Activated naive CD4-positive, alpha-beta T cell treated with Interleukin-2 at 50 U/mL for 16 hours (primary cell): ENCODE measurements around the gene ZNF750.

Experiments used
- DNase-seq: peaks from one replicate; pipeline ENCODE4 v3.0.0-alpha.2; 2020

ZNF750 gene

GRCh38 chr17:82810644-82811430 is 29.0 kb downstream of the ZNF750 start:
- DNase-seq = no peak

DNA sequence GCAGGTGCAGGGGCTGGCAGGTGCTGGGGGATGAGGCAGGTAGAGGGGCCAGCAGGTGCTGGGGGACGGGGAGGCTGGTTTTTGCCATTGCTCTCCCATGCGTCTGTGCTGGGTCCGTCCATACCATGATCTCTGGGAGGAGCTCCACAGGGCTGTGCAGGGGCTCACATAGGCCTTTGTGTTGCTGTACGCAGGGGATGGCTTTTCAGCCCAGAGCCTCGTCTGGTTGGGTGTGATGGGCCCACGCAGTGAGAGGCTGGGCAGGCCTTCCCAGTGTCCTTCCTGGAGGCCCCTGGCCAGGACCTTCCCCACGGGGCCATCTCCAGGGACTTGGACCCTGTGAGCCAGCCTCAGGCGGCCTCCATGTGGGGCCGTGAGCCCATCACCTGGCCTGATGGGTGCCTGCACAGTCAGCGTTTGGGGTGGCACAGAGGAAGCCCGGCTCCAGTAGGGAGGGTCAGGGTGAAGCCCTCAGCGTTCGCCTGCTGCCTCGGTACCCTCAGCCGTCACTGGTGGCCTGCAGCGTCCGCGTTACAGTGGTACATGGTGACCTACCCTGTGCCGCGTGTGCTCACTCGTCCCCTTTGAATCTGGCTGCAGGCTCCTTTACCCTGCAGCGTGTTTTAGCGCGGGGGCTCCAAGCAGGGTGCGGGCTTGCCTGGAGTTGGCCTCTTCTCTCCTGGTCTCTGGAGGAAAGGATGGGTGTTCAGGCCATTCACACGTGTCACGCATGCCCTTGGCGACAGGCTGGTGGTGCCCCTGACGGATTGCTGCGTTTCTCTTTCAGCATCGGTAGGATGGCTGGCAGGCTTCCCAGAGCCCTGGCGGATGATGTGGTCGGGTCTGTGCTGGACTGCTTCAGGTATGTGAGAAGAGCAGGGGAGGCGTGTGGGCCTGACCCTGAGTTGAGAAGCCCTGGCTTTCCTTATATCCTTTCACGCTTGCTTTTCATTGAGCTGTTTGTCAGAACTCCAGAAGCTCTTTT is 30.6 kb downstream of the ZNF750 start:
- DNase-seq = no peak

GRCh38 chr17:82808006-82808405 is 31.8 kb downstream of the ZNF750 start:
- no peak for DNase-seq

GRCh38 chr17:82807562-82807961 is 32.3 kb downstream of the ZNF750 start:
- DNase-seq = no peak

- no peak for DNase-seq
Measured at GRCh38 chr17:82807101-82807500, 32.7 kb downstream of the ZNF750 start.

DNA sequence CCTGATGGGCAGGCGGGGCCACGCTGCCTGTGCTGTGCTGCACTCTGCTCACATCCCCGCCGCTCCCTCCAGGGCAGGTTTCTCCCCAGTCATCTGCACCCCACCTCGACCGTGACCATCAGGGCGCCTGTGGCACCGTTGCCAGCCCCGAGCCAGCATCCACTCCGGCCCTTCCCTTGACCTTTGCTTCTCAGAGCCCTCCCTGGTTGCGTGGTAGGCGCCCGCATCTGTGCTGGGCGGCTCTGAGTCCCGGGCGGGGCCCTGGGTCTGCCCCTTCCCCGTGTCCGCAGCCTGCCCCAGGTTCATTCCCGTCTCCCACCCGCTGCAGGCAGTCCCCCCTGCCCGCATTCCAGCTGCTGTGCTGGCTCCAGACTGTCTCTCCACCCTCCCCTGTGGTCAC is 33.2 kb downstream of the ZNF750 start:
- no peak for DNase-seq

GRCh38 chr17:82805823-82806222 is 34.0 kb downstream of the ZNF750 start:
- DNase-seq = no peak

DNA sequence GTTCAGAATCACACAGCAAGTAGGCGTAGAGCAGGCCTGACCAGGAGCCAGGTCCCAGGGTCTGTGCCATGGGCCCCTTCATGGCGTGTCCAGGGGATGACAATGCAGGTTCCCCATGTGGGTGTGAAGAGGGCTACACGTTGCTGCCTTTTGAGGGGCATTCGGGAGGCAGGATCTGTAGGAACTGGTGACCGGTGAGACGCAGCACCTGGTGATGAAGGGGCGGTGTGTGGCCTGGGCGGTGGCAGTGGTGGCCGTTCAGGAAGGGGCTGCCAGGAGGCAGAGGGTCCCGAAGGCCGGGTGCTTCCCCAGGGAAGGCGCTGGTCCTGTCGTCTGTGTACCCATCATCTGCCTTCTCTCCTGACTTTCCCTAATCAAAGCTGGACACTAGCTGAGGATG is 34.6 kb downstream of the ZNF750 start:
- DNase-seq = no peak

DNA sequence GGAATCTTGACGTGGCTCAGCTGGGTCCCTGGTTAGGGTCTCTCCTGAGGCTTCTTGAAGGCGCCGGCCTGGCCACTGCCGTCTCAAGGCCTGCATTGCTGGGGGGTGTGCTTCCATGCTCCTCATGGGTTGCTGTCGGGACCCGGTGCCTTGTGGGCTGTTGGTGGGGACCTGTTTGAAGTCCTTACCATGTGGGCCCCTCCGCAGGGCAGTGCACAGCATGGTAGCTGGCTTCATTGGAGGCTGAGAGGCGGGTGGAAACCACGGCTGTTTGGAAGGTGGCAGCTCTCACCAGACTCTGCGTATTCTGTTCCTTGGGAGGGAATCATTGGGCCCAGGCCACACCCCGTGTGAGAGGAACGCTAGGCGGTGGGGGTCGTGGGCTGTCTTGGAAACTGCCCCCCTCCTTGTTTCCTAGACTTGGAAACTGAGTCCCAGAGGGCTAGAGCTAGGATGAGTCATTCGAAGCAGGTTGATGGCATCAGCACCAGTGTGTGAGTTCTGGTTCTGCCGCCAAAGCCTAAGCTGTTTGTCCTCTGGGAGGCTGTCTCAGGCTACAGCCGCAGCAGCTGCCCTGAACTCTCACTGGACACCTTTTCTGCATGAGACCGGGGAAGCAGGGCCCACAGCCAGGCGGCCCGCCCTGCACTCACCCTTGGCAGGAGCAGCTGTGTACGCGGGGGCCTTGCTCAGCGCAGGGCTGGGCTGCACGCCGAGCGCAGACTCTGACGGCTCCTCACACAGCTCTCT is 35.2 kb downstream of the ZNF750 start:
- DNase-seq = no peak

DNA sequence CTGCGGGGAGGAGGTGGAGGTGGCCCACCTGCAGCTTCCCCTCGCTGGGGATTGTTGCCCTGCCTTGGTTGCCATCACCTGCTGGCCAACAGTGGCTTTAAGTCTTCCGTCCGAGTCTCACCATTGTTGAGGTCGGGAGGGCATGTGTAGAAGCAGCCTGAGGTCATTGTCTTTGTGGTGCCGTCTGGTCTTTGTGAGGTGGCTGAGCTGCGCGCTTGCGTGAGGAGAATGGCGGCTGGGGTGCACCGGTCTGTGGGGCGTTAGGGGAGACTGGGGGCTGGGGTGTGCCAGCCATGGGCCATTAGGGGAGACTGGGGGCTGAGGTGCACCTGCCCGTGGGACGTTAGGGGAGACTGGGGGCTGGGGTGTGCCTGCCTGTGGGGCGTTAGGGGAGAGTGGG is 36.2 kb downstream of the ZNF750 start:
- no peak for DNase-seq

DNA sequence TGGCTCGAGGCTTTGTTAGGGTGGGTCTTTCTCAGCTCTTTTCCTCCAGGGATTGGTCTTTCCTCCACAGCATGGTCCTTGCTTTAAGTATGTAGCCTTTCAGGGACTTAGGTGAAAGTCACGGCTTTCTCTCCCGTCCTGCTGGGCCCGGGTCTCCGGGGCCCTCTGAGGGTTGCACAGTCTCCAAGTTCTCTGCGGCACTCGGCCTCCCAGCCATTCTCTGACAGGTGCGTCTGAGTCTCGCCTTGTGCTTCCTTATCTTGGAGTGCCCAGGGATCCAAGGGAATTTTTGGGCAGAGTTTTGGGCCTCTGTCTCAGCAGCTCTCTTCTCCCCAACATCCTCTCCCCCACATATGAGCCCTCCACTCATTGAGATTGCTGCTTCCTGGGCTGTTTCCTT is 36.6 kb downstream of the ZNF750 start:
- no peak for DNase-seq

- no peak for DNase-seq
Measured at GRCh38 chr17:82802075-82802780, 37.6 kb downstream of the ZNF750 start.

DNA sequence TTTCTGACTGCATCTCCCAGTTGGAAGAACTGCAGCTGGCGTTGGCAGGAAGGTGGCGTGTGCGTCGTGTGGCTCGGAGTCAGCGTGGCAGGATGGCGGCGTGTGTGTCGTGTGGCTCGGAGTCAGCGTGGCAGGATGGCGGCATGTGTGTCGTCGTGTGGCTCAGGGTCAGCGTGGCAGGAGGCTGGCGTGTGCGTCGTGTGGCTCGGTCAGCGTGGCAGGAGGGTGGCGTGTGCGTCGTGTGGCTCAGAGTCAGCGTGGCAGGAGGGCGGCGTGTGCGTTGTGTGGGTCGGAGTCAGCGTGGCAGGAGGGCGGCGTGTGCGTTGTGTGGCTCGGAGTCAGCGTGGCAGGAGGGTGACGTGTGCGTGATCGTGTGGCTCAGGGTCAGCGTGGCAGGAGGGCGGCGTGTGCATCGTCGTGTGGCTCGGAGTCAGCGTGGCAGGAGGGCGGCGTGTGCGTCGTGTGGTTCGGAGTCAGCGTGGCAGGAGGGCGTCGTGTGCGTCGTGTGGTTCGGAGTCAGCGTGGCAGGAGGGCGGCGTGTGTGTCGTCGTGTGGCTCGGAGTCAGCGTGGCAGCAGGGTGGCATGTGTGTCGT is 38.3 kb downstream of the ZNF750 start:
- DNase-seq = no peak

- DNase-seq = no peak
Measured at GRCh38 chr17:82800885-82801284, 38.9 kb downstream of the ZNF750 start.

DNA sequence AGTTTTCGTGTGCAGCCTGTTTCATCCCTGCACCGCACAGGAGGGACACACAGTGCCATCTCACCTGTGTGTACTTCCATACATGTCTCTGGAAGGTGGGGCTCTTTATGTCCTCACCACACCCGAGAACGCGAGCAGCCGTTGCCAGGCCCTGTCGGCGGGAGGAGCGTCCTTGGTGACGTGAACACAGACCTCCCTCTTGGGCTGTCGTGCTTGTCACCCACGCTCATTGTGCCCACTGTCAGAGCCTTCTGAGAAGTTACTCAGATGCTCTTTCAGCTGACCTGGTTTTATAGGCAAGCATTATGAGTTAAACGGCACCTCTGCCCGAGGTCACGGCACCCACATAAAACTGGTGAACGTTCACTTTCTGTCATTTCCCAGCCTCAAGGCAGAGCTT is 40.2 kb downstream of the ZNF750 start:
- no peak for DNase-seq

- DNase-seq = no peak
Measured at GRCh38 chr17:82798752-82799151, 41.1 kb downstream of the ZNF750 start.

- no peak for DNase-seq
Measured at GRCh38 chr17:82797061-82797460, 42.8 kb downstream of the ZNF750 start.

GRCh38 chr17:82795615-82796014 is 44.2 kb downstream of the ZNF750 start:
- no peak for DNase-seq

GRCh38 chr17:82794781-82795482 is 44.9 kb downstream of the ZNF750 start:
- no peak for DNase-seq

DNA sequence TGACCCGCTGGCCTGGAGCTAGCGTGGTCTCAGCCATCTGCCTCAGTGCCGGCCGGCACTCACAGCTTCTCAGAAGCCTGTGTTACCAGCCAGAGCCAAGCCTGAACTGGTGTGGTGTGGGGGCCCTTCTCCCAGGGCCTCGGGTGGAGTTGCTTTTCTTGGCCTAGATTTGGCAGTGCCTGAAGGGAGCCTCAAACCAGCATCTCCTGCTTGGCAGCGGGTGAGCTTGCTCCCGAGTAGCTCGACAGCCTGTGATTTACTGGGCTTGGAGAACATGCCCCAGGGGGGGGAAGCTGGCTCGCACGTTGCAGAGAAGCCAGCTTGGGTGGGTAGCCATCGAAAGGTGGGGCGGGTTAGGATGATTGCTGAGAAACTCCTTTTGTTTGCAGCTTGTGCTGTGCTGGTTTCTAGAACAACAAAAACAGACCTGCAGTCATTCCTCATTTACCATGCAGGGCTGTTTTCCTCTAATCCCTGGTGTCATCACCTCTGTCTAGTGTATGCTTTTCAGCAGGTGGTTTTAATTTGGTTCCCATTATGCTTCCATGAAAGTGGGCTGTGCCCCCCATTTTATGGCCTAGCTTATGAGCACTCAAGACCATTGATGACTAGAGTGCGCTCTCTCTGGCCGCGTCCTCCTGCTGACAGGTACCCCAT is 45.7 kb downstream of the ZNF750 start:
- DNase-seq = no peak

DNA sequence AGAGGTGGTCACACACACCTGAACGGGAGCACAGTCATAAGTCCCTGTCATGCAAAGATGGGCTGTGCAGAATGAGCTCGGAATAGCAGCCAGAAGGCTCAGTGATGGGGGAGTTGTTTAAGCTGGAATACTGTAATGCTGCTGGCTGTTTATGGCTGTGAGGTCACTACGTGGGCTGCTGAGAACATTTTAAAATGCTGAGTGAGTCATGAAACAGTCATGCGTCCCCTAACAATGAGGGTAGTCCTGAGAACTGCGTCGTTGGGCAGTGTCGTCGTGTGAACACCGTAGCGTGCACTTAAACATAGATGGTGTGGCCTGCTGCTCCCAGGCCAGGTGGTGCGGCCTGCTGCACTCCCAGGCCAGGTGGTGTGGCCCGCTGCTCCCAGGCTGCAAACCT is 48.3 kb downstream of the ZNF750 start:
- DNase-seq = no peak
